OCI-LY7 (cell line): ENCODE measurements around the gene IL15RA. TPM values are rescaled to one million over a fixed set of nuclear protein-coding genes. Genes with fewer than 3 reads are reported as not detected.

Source experiments
- BruUV-seq: library from RNA; stranded (reverse); fragments of 400-500 nt; replicated peaks from 2 replicates; lab custom pipeline; 2021; lab: Mats Ljungman, UMichigan
- CTCF ChIA-PET: fragments of 300-600 bp; sonication (Branson Sonifier 250); formaldehyde crosslinking; loops from one replicate; lab custom pipeline; 2022; ENCODE audit warnings: antibody characterized with exemption; ENCODE audit not compliant: unreplicated experiment; lab: Charles Lee
- POLR2A ChIA-PET: fragments of 300-600 bp; sonication (Branson Sonifier 250); formaldehyde crosslinking; loops from one replicate; lab custom pipeline; 2022; ENCODE audit warnings: antibody characterized with exemption; lab: Charles Lee
- DNase-seq: peaks from one replicate; pipeline ENCODE4 v3.0.0-alpha.2; 2015; ENCODE audit warnings: low spot score
- H2AFZ ChIP-seq: fragments of 200-600 bp; sonication (generic), shearing (Covaris generic); 2 replicates; pipeline ENCODE4 v1.6.1; 2014; ENCODE audit warnings: mild to moderate bottlenecking, antibody characterized with exemption, low read length, moderate library complexity
- H3K27ac ChIP-seq: fragments of 200-600 bp; sonication (generic); 2 replicates; pipeline ENCODE4 v1.5.1; 2014; ENCODE audit warnings: mixed run types, low read depth, mild to moderate bottlenecking, moderate library complexity, low read length, inconsistent platforms; ENCODE audit not compliant: poor library complexity, severe bottlenecking
- H3K36me3 ChIP-seq: fragments of 200-600 bp; sonication (generic); 2 replicates; pipeline ENCODE4 v1.6.1; 2014; ENCODE audit warnings: mild to moderate bottlenecking, antibody characterized with exemption, low read length, moderate library complexity, mixed read lengths; ENCODE audit not compliant: insufficient read depth
- H3K4me1 ChIP-seq: fragments of 200-600 bp; sonication (generic); 2 replicates; pipeline ENCODE4 v1.5.1; 2014; ENCODE audit warnings: mild to moderate bottlenecking, low read length; ENCODE audit not compliant: insufficient read depth, poor library complexity, severe bottlenecking
- H3K4me2 ChIP-seq: fragments of 200-600 bp; sonication (generic); 2 replicates; pipeline ENCODE4 v1.6.1; 2014; ENCODE audit warnings: mild to moderate bottlenecking, low read length
- H3K4me3 ChIP-seq: fragments of 200-600 bp; sonication (generic); 2 replicates; pipeline ENCODE4 v1.5.1; 2014; ENCODE audit warnings: mild to moderate bottlenecking, low read depth, low read length; ENCODE audit not compliant: poor library complexity, severe bottlenecking
- H3K79me2 ChIP-seq: fragments of 200-600 bp; sonication (generic); 2 replicates; pipeline ENCODE4 v1.6.1; 2016; ENCODE audit warnings: low read depth, mild to moderate bottlenecking, low read length, moderate library complexity, mixed read lengths; ENCODE audit not compliant: insufficient read depth
- H3K9me2 ChIP-seq: fragments of 200-600 bp; sonication (generic); 2 replicates; pipeline ENCODE4 v1.6.1; 2016; ENCODE audit warnings: mild to moderate bottlenecking, low read length, mixed read lengths; ENCODE audit not compliant: insufficient read depth
- H3K9me3 ChIP-seq: fragments of 200-600 bp; sonication (generic); 2 replicates; pipeline ENCODE4 v1.6.1; 2014; ENCODE audit warnings: mild to moderate bottlenecking, mixed run types, low read length, mixed read lengths
- H4K20me1 ChIP-seq: fragments of 200-600 bp; sonication (generic); 2 replicates; pipeline ENCODE4 v1.6.1; 2014; ENCODE audit warnings: mild to moderate bottlenecking, antibody characterized with exemption, low read length, moderate library complexity, mixed read lengths; ENCODE audit not compliant: insufficient read depth
- EZH2phosphoT487 ChIP-seq: fragments of 200-600 bp; sonication (generic); IDR thresholded peaks from 2 replicates; pipeline ENCODE4 v1.6.1; 2018; ENCODE audit warnings: low read depth, borderline replicate concordance, mild to moderate bottlenecking, mixed run types, antibody characterized with exemption, low read length, moderate library complexity, mixed read lengths
- intact Hi-C: fragments of 100-400 bp; cut with micrococcal nuclease; formaldehyde crosslinking; loops from one replicate; pipeline ENCODE4 v1.10.0; 2022; ENCODE audit not compliant: unreplicated experiment
- total RNA-seq, 2 experiments: library from RNA; depleted of rRNA in 1 of 2; stranded (reverse); fragments of >200 nt in 1 of 2; shearing (Covaris generic) in 1 of 2; gene quantifications; 2 replicates each; pipeline ENCODE4 v1.2.3, GENCODE V29; 2014 to 2022
- TF ChIP-seq, protein P1 (sequence below): fragments of 200-600 bp; sonication (generic); conservative IDR thresholded peaks from 2 replicates; pipeline ENCODE4 v1.5.1; 2014; ENCODE audit warnings: mild to moderate bottlenecking, antibody characterized with exemption, low read length, moderate library complexity, mixed read lengths

Gene IL15RA
- total RNA-seq, 2 experiments from 2014 or later: 5.9 to 14.5 TPM

DNA sequence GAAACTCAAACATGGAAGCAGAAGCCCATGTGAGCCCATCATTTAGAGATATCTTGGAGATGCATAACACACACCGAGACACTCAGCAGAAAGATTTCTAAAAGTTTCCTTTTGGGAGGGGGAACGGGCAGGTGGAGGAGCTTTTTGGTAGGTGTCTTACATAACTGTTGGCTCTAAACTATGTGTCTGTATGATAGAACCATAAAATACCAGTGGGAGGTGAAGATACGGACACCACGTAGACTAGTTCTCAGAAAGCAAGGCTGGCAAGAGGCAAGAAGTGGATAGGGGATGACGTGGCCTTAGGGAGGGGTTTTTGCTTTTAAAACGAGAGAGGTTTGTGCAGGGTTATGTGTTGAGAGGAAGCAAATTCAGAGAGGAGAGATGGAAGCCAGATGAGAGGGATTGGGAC lies 36.5 kb downstream of the IL15RA start:
- H3K9me2 ChIP-seq: no peaks in the 10 kb centered on the region
- no peak overlapping the region for H3K27ac ChIP-seq
- intact Hi-C loops: loop anchor here (10.0 kb wide), 1 partner anchor 464 kb away; no protein-coding TSS in a partner anchor
- BruUV-seq: no TSS peak
- DNase-seq: no peak
- H2AFZ ChIP-seq: no peak overlapping the region
- no peaks in the 10 kb centered on the region for H4K20me1 ChIP-seq
- H3K79me2 ChIP-seq: no peaks in the 10 kb centered on the region
- no peak overlapping the region for H3K4me2 ChIP-seq
- H3K36me3 ChIP-seq: peaks cover 23% of the 10 kb centered on the region; the same call in 1 of the 2 replicates
- H3K4me1 ChIP-seq: no peaks in the 10 kb centered on the region
- CTCF ChIA-PET: no interaction called here
- H3K4me3 ChIP-seq: no peak overlapping the region
- TF ChIP-seq, protein P1, sequence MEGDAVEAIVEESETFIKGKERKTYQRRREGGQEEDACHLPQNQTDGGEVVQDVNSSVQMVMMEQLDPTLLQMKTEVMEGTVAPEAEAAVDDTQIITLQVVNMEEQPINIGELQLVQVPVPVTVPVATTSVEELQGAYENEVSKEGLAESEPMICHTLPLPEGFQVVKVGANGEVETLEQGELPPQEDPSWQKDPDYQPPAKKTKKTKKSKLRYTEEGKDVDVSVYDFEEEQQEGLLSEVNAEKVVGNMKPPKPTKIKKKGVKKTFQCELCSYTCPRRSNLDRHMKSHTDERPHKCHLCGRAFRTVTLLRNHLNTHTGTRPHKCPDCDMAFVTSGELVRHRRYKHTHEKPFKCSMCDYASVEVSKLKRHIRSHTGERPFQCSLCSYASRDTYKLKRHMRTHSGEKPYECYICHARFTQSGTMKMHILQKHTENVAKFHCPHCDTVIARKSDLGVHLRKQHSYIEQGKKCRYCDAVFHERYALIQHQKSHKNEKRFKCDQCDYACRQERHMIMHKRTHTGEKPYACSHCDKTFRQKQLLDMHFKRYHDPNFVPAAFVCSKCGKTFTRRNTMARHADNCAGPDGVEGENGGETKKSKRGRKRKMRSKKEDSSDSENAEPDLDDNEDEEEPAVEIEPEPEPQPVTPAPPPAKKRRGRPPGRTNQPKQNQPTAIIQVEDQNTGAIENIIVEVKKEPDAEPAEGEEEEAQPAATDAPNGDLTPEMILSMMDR: no peak
- TF ChIP-seq EZH2phosphoT487: no peak
- no peaks in the 10 kb centered on the region for H3K9me3 ChIP-seq
- POLR2A ChIA-PET: interaction anchor here (0.6 kb wide), 1 partner anchor 261 kb away, joined by 3 read pairs; no protein-coding TSS in a partner anchor

DNA sequence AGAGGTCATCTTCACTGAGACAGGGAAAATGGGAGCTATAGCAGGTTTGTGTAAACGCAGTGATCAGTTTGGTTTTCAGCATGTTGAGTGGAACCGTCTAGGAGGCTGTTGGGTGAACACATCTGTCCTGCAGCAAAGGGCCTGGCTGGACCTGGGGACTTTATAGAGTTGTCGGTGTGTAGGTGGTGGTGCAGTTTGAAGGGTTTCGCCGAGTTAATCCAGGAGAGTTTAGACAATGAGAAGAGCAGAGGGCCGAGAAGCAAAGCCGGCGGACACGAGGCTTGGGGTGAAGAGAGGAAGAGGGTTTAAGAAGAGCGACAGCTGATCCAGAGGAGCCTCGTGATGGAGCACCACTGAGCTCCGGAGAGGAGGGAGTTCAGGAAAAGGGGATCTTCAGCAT lies 39.1 kb downstream of the IL15RA start:
- Histone ChIP-seq H3K9me3 (no peaks in the 10 kb centered on the region), H3K4me2 (no peak overlapping the region), H3K79me2 (no peaks in the 10 kb centered on the region), H3K36me3 (peaks cover 29% of the 10 kb centered on the region), H3K9me2 (no peaks in the 10 kb centered on the region), H3K27ac (no peak overlapping the region), H2AFZ (no peak overlapping the region), H4K20me1 (no peaks in the 10 kb centered on the region), H3K4me1 (no peaks in the 10 kb centered on the region), H3K4me3 (no peak overlapping the region)
- no TSS peak for BruUV-seq
- CTCF ChIA-PET: no interaction called here
- POLR2A ChIA-PET: no interaction called here
- TF ChIP-seq, protein P1: no peak
- no peak for TF ChIP-seq EZH2phosphoT487
- intact Hi-C loops: no loop called here
- no peak for DNase-seq

DNA sequence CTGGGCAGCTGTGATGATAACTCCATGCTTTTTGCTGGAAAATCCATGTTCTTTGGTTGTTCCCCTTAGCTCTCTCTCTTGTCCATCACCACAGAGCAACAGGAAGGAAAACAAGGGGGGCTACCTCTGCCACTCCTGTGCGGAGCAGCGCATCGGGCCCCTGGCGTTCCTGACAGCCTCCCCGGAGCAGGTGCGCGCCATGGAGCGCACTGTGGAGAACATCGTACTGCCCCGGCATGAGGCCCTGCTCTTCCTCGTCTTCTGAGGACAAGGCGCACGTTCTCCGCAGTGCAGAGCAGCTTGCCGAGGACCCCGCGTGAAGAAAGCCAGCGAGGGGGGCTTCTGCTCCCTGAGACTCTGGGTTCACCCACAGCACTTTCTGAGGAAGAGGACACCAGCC lies 40.3 kb downstream of the IL15RA start:
- H3K27ac ChIP-seq: no peak overlapping the region
- no peak overlapping the region for H3K4me2 ChIP-seq
- H3K4me3 ChIP-seq: no peak overlapping the region
- peaks cover 42% of the 10 kb centered on the region for H3K36me3 ChIP-seq
- no peaks in the 10 kb centered on the region for H3K4me1 ChIP-seq
- intact Hi-C loops: no loop called here
- no peaks in the 10 kb centered on the region for H3K9me2 ChIP-seq
- POLR2A ChIA-PET: interaction anchor here (0.5 kb wide), 1 partner anchor 43 kb away, joined by 3 read pairs; no protein-coding TSS in a partner anchor
- no peaks in the 10 kb centered on the region for H3K79me2 ChIP-seq
- no peak overlapping the region for H2AFZ ChIP-seq
- no peaks in the 10 kb centered on the region for H3K9me3 ChIP-seq
- no peak for TF ChIP-seq EZH2phosphoT487
- TF ChIP-seq, protein P1: no peak
- no peak for DNase-seq
- TSS peak; percentile 65 for BruUV-seq
- no peaks in the 10 kb centered on the region for H4K20me1 ChIP-seq
- CTCF ChIA-PET: no interaction called here
